Muscle of leg (tissue), 11 donors: ENCODE measurements around the gene G3BP2. TPM values are rescaled to one million over a fixed set of nuclear protein-coding genes. Genes with fewer than 3 reads are reported as not detected.
"Not testable (repeated sequence)": the region's sequence is repeated elsewhere in the genome, so short reads cannot be mapped to it uniquely, and the experiment has no call there.

ENCODE experiments used
- DNase-seq: peaks from one replicate; pipeline ENCODE4 v3.0.0; 2013
- H3K27ac ChIP-seq: one replicate; pipeline ENCODE4 v1.5.1; 2013; ENCODE audit warnings: mild to moderate bottlenecking, low read length, control low read depth
- H3K27me3 ChIP-seq: one replicate; pipeline ENCODE4 v1.6.1; 2013; ENCODE audit warnings: low read length; ENCODE audit not compliant: control insufficient read depth, insufficient read depth
- H3K36me3 ChIP-seq: one replicate; pipeline ENCODE4 v1.6.1; 2013; ENCODE audit warnings: low read length; ENCODE audit not compliant: control insufficient read depth, insufficient read depth
- H3K4me1 ChIP-seq: one replicate; pipeline ENCODE4 v1.6.1; 2013; ENCODE audit warnings: low read length; ENCODE audit not compliant: control insufficient read depth, insufficient read depth
- H3K4me3 ChIP-seq: one replicate; pipeline ENCODE4 v1.5.1; 2013; ENCODE audit warnings: low read length, control low read depth
- H3K9me3 ChIP-seq: replicated peaks from 2 replicates; pipeline ENCODE4 v1.6.1; 2013; ENCODE audit warnings: low read depth, low read length; ENCODE audit not compliant: control insufficient read depth
- WGBS: methylation state at CpG from one replicate; pipeline ENCODE4 v1.1.5; 2013; ENCODE audit warnings: missing lambda C conversion rate; ENCODE audit not compliant: insufficient coverage; 5-methylcytosine and 5-hydroxymethylcytosine counted together
- polyA plus RNA-seq, 8 donors: library from polyadenylated mRNA; unstranded; fragments of 120-200 nt; gene quantifications; one replicate each; pipeline versions ENCODE4 v1.2.1 to v1.2.3, GENCODE V29; 2013; ENCODE audit warnings: inconsistent platforms in 1 of 8, low replicate concordance in 1 of 8; ENCODE audit not compliant: insufficient read length in 8 of 8, insufficient read depth in 1 of 8
- total RNA-seq: library from RNA; stranded (reverse); fragments of 120-200 nt; gene quantifications from one replicate; pipeline ENCODE4 v1.2.4, GENCODE V29; 2013

The G3BP2 gene
- total and polyA plus RNA-seq, 9 donors: 97.7 to 180 (median 157) TPM

DNA sequence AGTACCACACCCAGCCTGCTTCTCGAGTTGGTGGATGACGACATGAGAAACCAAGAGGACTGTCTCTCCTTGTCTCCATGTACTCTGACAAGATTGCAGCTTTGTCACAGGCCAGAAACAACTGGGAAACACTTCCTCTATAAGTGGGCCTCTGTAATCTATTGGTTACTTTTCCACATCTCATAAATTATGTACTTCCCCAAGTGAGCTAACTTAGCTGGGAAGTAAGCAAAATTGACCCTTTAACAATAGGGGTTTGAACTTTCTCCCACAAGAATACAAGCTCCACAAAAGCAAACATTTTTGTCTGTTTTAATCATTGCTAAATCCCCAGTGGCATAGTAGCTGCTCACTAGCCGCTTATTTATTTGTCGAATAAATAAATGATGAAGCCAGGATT is 37.0 kb upstream of the G3BP2 start:
- Histone ChIP-seq H3K9me3 (no peaks in the 10 kb centered on the region), H3K27ac (no peak overlapping the region), H3K36me3 (peaks cover 14% of the 10 kb centered on the region), H3K27me3 (no peaks in the 10 kb centered on the region), H3K4me3 (no peak overlapping the region), H3K4me1 (peaks cover 2% of the 10 kb centered on the region)
- DNase-seq: peak; percentile 9
- WGBS: 47% methylated on average over 2 of the region's 4 CpGs

DNA sequence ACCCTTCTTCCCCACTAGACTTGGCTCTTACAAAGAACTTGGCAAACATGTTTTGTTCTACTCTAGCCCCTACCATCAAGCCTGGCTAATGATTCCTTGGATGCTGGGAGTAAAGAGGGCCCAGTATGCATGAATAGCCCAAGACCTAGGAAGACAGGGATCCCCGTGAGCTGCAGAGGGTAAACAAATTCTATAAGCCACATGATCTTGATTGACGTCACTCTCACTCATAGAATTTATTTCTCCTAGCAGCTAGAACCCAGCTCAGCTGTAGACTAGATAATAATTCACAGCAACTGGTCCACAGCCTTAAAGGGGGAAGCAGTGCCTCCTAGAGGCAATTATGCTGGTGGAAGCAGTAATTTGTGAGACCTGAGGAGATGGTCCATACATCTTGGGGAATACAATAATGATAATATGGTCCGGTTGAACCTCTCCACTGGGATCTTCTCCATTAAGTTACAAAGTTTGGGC is 35.0 kb upstream of the G3BP2 start:
- whole genome bisulfite sequencing: no CpG with 5 or more reads among the region's 3 CpGs
- no peaks in the 10 kb centered on the region for H3K9me3 ChIP-seq
- H3K4me3 ChIP-seq: no peak overlapping the region
- no peaks in the 10 kb centered on the region for H3K4me1 ChIP-seq
- H3K36me3 ChIP-seq: peaks cover 17% of the 10 kb centered on the region
- no peak overlapping the region for H3K27ac ChIP-seq
- no peaks in the 10 kb centered on the region for H3K27me3 ChIP-seq
- DNase-seq: no peak

DNA sequence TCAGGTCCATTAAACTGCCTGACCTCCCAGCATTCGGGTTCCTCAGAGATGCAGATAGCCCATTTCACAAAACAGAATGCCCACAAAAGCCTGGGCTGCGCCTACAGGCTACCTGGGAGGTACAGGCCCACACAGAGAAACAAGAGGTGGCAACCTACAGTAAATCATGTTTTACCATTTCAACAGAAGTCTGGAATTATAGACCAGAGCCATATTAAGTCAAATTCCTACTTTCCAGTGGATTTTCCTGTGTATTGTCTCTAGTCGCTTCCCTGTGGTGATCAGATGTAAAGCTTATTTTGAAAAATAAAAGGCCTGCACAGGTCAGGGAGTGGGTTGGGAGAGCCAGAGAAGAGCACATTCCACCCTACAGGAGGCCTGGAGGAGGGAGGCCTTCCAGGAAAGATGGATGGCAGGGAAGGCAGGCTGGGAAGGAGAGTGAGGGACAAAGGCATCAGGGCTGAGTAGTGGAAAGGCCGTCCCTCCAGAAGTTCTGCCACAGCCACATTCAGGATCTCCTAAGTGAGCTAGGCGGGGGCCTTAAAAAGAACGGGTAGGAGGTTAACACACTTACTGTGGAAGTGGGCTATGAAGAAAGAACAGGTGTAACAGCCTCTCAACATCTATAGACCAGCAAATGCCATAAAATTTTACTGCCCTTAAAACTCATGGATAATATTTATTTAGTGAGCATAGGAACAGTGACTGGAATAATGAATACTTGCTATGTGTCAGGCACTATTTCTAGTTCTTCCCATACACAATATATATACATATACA is 32.2 kb upstream of the G3BP2 start:
- no peak overlapping the region for H3K4me3 ChIP-seq
- H3K27ac ChIP-seq: no peak overlapping the region
- 93% methylated on average over 2 of the region's 6 CpGs for WGBS

DNA sequence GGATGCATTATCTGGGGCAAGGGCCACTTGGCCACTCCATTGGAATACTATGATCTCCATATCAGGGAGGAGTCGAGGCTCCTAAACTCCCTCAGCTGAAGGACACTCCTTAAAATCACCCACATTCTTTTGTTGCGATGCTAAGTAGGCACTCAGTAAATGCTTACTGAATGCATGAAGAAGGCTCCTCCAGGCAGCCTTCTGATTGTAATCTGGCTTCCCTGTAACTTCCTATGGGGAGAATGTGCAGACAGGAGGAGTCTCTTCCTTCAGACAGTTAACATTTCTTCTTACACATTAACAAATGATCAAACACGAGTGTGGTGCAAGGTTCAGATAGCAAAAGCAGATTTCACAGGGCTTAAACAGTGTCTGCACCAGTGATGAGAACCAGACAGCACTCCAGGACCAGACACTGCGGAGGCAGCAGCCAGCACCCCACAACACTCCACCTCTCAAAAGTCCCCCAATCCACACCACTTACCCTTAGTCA is 29.8 kb upstream of the G3BP2 start:
- H3K27me3 ChIP-seq: no peaks in the 10 kb centered on the region
- no peak for DNase-seq
- H3K27ac ChIP-seq: no peak overlapping the region
- H3K4me1 ChIP-seq: no peaks in the 10 kb centered on the region
- H3K36me3 ChIP-seq: peaks cover 12% of the 10 kb centered on the region
- WGBS: 75% methylated on average over 1 of the region's 4 CpGs
- H3K4me3 ChIP-seq: no peak overlapping the region
- H3K9me3 ChIP-seq: no peaks in the 10 kb centered on the region

More for the DNA sequence above, 32.2 kb upstream of the G3BP2 start:
- DNase-seq: no peak
- no peaks in the 10 kb centered on the region for H3K9me3 ChIP-seq
- H3K27me3 ChIP-seq: no peaks in the 10 kb centered on the region
- no peaks in the 10 kb centered on the region for H3K4me1 ChIP-seq
- peaks cover 15% of the 10 kb centered on the region for H3K36me3 ChIP-seq

DNA sequence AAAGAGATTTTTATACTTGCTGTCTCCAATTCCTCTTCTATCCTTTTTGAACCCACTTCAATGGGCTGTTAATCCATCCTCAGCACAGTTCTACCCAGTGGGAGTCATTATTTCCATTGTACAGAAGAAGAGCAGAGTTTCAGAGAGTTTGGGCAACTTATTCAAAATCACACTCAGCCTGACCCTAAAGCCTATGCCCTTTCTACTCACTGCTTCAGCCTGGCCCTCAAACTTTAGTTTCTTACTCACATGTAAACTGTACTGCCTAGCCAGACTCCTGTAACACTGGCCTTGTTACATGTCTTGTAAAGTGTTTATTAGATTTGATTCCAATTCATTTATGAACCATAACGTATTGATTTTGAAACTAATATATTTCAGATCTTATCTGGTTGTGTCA is 26.1 kb upstream of the G3BP2 start:
- Histone ChIP-seq H3K27me3 (no peaks in the 10 kb centered on the region), H3K9me3 (no peaks in the 10 kb centered on the region), H3K36me3 (peaks cover 9% of the 10 kb centered on the region), H3K27ac (no peak overlapping the region), H3K4me3 (no peak overlapping the region), H3K4me1 (peaks cover 14% of the 10 kb centered on the region)
- WGBS: no CpG with 5 or more reads among the region's 1 CpG
- no peak for DNase-seq

DNA sequence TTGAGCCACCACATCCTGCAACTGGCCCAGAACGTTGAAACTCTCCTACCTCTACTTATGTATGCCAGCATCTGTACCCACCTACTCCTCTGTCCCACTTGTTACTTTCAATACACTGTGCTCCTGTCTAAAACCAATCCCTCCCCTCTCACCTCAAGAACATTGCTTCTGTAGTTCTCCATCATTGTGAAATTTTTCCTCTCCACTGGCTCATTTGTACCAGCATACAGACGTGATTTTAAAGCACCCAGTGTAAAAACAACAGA is 25.7 kb upstream of the G3BP2 start:
- DNase-seq: no peak
- WGBS: 69% methylated on average over 2 of the region's 2 CpGs
- no peak overlapping the region for H3K4me3 ChIP-seq

DNA sequence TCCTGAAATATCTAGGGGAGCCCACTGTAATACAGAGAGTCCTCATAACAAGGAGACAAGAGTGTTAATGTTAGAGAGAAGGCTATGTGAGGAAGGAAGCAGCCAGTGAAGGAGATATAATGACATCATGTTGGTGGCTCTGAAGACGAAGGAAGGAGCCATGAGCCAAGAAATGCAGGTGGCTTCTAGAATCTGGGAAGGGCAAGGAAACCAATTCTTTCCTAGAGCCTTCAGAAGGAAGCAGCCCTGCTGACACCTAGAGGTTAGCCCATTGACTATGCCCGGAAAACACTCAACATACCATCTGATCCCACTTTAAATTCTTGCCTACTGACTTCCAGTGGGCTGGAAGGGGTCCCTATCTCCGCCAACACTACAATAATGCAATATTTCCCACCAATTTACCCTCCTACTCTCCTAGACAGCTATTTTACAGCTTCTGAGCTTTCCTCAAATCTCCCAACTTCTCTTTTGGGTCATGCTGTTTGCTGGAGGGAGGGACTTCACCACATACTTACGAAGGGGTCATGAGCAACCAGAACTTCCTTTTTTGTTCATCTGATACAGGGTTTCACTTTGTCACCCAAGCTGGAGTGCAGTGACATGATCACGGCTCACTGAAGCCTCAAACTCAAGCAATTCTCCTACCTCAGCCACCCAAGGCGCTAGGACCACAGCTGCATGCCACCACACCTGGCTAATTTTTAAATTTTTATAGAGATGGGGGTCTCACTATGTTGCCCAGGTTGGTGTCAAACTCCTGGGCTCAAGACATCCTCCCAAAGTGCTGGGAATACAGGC is 25.2 kb upstream of the G3BP2 start:
- DNase-seq: peak; percentile 53
- 72% methylated on average over 4 of the region's 6 CpGs for WGBS
- Histone ChIP-seq H3K27ac (peak overlapping the region; percentile 62), H3K4me1 (peaks cover 14% of the 10 kb centered on the region), H3K27me3 (no peaks in the 10 kb centered on the region), H3K36me3 (peaks cover 15% of the 10 kb centered on the region), H3K4me3 (no peak overlapping the region), H3K9me3 (no peaks in the 10 kb centered on the region)

More for the DNA sequence above, 25.7 kb upstream of the G3BP2 start:
- Histone ChIP-seq H3K27ac (no peak overlapping the region), H3K4me1 (peaks cover 14% of the 10 kb centered on the region), H3K9me3 (no peaks in the 10 kb centered on the region), H3K36me3 (peaks cover 13% of the 10 kb centered on the region), H3K27me3 (no peaks in the 10 kb centered on the region)

DNA sequence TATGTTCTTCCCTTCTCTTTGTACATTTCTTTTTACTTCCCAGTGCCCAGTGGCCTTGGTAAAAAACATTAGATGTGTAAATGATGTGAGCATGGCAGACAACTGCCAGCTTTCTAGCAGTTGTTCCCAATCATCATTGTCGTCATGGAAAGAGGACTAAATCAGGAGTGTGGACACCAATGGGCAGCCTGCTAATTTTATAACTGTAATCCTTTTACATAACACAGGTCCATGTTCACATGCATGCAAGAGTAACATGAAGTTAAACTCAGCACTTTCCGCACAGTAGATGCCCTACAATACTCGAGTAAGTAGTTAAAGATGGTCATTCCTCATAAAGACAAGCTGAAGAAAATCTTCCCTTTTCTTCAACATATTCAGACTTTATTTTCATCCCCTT is 23.4 kb upstream of the G3BP2 start:
- DNase-seq: peak; percentile 66
- Histone ChIP-seq H3K27ac (peak overlapping the region; percentile 92), H3K36me3 (peaks cover 17% of the 10 kb centered on the region), H3K4me1 (peaks cover 14% of the 10 kb centered on the region), H3K4me3 (no peak overlapping the region), H3K27me3 (no peaks in the 10 kb centered on the region), H3K9me3 (no peaks in the 10 kb centered on the region)
- WGBS: 67% methylated on average over 2 of the region's 3 CpGs

DNA sequence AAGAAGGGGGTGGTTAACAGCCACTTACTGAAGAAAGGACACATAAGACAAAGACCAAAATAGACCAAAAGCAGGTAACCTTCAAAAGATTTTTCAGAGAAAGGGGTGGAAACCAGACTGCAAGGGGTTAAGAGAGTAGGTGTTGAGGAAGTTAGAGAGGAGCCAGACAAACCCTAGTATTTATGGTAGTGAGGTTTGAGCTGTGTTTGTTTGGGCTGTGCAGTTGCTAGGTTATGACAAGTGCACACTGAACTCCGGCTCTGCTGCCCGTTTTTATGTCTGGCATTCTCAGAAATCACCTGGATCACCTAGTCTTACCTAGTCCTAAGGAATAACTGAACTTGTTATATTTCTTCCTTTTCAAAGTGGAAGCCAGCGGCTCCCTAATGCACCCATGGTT is 22.9 kb upstream of the G3BP2 start:
- Histone ChIP-seq H3K27me3 (no peaks in the 10 kb centered on the region), H3K9me3 (no peaks in the 10 kb centered on the region), H3K4me3 (no peak overlapping the region), H3K4me1 (peaks cover 14% of the 10 kb centered on the region), H3K36me3 (peaks cover 20% of the 10 kb centered on the region), H3K27ac (peak overlapping the region; percentile 92)
- peak; percentile 55 for DNase-seq
- no CpG with 5 or more reads among the region's 3 CpGs for WGBS

DNA sequence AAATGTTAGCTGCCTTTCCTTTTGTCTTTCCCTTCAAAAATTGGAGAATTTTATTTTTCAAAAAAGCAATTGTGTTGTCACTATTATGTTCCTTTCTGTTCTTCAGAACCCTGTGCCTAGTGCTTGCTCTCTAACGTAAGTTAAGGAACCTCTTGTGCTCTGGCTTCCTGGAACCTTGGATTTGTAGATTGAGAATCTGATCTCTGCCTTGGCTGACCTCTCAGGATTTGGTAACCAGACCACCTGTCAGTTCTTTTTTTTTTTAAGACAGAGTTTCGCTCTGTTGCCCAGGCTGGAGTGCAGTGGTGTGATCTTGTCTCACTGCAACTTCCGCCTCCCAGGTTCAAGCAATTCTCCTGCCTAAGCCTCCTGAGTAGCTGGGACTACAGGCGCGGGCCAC is 18.9 kb upstream of the G3BP2 start:
- H3K27ac ChIP-seq, H3K9me3 ChIP-seq, DNase-seq, H3K27me3 ChIP-seq, H3K4me3 ChIP-seq: not testable (repeated sequence)
- Histone ChIP-seq H3K4me1 (peaks cover 12% of the 10 kb centered on the region), H3K36me3 (peaks cover 32% of the 10 kb centered on the region)
- WGBS: 100% methylated on average over 3 of the region's 5 CpGs
